ENCODE data around the gene SEC11A. TPM values are rescaled to one million over a fixed set of nuclear protein-coding genes. Genes with fewer than 3 reads are reported as not detected.

Gene SEC11A
- total and polyA plus RNA-seq, 8 donors: 159 to 279 (median 253) TPM

GRCh38 chr15:84634228-84634837 lies 81.6 kb downstream of the SEC11A start:
- no peak for ATAC-seq
- Histone ChIP-seq H3K4me3 (peak overlapping the region; percentile 62), H3K36me3 (peaks cover 0 to 33% of the 10 kb centered on the region in 2 donors), H3K27ac (peak overlapping the region; percentile 86 to 95), H3K4me1 (peaks cover 14 to 51% of the 10 kb centered on the region in 2 donors), H3K9me3 (no peaks in the 10 kb centered on the region), H3K27me3 (no peaks in the 10 kb centered on the region)
- no peak for TF ChIP-seq CTCF (IDR thresholded peaks at IDR 0.05)
- no peak for DNase-seq
- intact Hi-C loops (cut with DNase I): no loop called here

- Histone ChIP-seq H3K27me3 (no peaks in the 10 kb centered on the region), H3K4me3 (peak overlapping the region; percentile 62), H3K36me3 (peaks cover 0 to 26% of the 10 kb centered on the region in 2 donors), H3K9me3 (no peaks in the 10 kb centered on the region), H3K27ac (peak overlapping the region; percentile 86 to 95), H3K4me1 (peaks cover 14 to 51% of the 10 kb centered on the region in 2 donors)
- no peak for TF ChIP-seq CTCF (IDR thresholded peaks at IDR 0.05)
- ATAC-seq (peak; percentile 81), DNase-seq (peak; percentile 72 to 94 (median 77))
- intact Hi-C loops (cut with DNase I): no loop called here
Measured at GRCh38 chr15:84633311-84634227, 82.4 kb downstream of the SEC11A start.

- Histone ChIP-seq H3K36me3 (peaks cover 0 to 8% of the 10 kb centered on the region in 2 donors), H3K4me3 (peak overlapping the region; percentile 45 to 62), H3K27ac (peak overlapping the region; percentile 73 to 83), H3K4me1 (peaks cover 14 to 51% of the 10 kb centered on the region in 2 donors), H3K9me3 (no peaks in the 10 kb centered on the region), H3K27me3 (no peaks in the 10 kb centered on the region)
- no peak for ATAC-seq
- TF ChIP-seq CTCF (IDR thresholded peaks at IDR 0.05): no peak
- no peak for DNase-seq
- intact Hi-C loops (cut with DNase I): no loop called here
Measured at GRCh38 chr15:84631706-84632272, 84.2 kb downstream of the SEC11A start.

- ATAC-seq (no peak), DNase-seq (no peak)
- H3K9me3 ChIP-seq: no peaks in the 10 kb centered on the region
- H3K27me3 ChIP-seq: no peaks in the 10 kb centered on the region
- intact Hi-C loops (cut with DNase I): no loop called here
- peaks cover 14 to 38% of the 10 kb centered on the region in 2 donors for H3K4me1 ChIP-seq
- H3K36me3 ChIP-seq: no peaks in the 10 kb centered on the region
- no peak for TF ChIP-seq CTCF (IDR thresholded peaks at IDR 0.05)
- no peak overlapping the region for H3K27ac ChIP-seq
- H3K4me3 ChIP-seq: no peak overlapping the region
Measured at GRCh38 chr15:84629033-84629432, 86.9 kb downstream of the SEC11A start.

- peaks cover 0 to 25% of the 10 kb centered on the region in 2 donors for H3K9me3 ChIP-seq
- peaks cover 0 to 8% of the 10 kb centered on the region in 2 donors for H3K4me1 ChIP-seq
- no peak for DNase-seq
- H3K36me3 ChIP-seq: peaks cover 0 to 24% of the 10 kb centered on the region in 2 donors
- H3K27me3 ChIP-seq: no peaks in the 10 kb centered on the region
- ATAC-seq: no peak
- no peak overlapping the region for H3K4me3 ChIP-seq
- TF ChIP-seq CTCF (IDR thresholded peaks at IDR 0.05): no peak
- intact Hi-C loops (cut with DNase I): no loop called here
- no peak overlapping the region for H3K27ac ChIP-seq
Measured at GRCh38 chr15:84625123-84625522, 90.8 kb downstream of the SEC11A start.

All from left lung (tissue), 10 donors.